Liver (tissue), 9 donors: ENCODE data around the gene CDH18. TPM values are rescaled to one million over a fixed set of nuclear protein-coding genes. Genes with fewer than 3 reads are reported as not detected.

ENCODE experiments used
- DNase-seq: peaks from one replicate; pipeline ENCODE4 v3.0.0-alpha.2; 2017; ENCODE audit warnings: low spot score
- H3K27ac ChIP-seq, 2 donors: one replicate each; pipeline ENCODE4 v1.7.0; 2013; ENCODE audit warnings: inconsistent platforms in 2 of 2, low read length in 2 of 2, control low read depth in 1 of 2, low read depth in 1 of 2, mild to moderate bottlenecking in 1 of 2
- H3K27me3 ChIP-seq, 4 donors: one replicate each; pipeline versions ENCODE4 v1.6.1 to v1.7.0; 2013; ENCODE audit warnings: low read length in 3 of 4, inconsistent platforms in 1 of 4, mild to moderate bottlenecking in 1 of 4, moderate library complexity in 1 of 4; ENCODE audit not compliant: control insufficient read depth in 4 of 4, insufficient read depth in 4 of 4
- H3K36me3 ChIP-seq, 4 donors: one replicate each; pipeline versions ENCODE4 v1.6.1 to v1.7.0; 2013; ENCODE audit warnings: low read length in 3 of 4, mild to moderate bottlenecking in 3 of 4, low read depth in 1 of 4, moderate library complexity in 1 of 4; ENCODE audit not compliant: control insufficient read depth in 4 of 4, insufficient read depth in 3 of 4
- H3K4me1 ChIP-seq, 4 donors: one replicate each; pipeline versions ENCODE4 v1.6.1 to v1.7.0; 2013; ENCODE audit warnings: low read length in 3 of 4, mild to moderate bottlenecking in 3 of 4, moderate library complexity in 1 of 4; ENCODE audit not compliant: control insufficient read depth in 4 of 4, insufficient read depth in 4 of 4
- H3K4me3 ChIP-seq, 3 donors: one replicate each; pipeline versions ENCODE4 v1.6.1 to v1.7.0; 2013; ENCODE audit warnings: low read length in 3 of 3, control low read depth in 1 of 3, low read depth in 1 of 3, mild to moderate bottlenecking in 1 of 3
- H3K9ac ChIP-seq, 2 donors: one replicate each; pipeline ENCODE4 v1.7.0; 2013; ENCODE audit warnings: low read length in 2 of 2, mild to moderate bottlenecking in 2 of 2, moderate library complexity in 2 of 2, control low read depth in 1 of 2, low read depth in 1 of 2
- H3K9me3 ChIP-seq, 4 donors: one replicate each; pipeline versions ENCODE4 v1.6.1 to v1.7.0; 2013; ENCODE audit warnings: low read length in 3 of 4; ENCODE audit not compliant: control insufficient read depth in 4 of 4
- EGR1 ChIP-seq, 2 donors: IDR thresholded peaks; 2 replicates each; pipeline ENCODE4 v1.6.1; 2016 to 2018; ENCODE audit warnings: antibody characterized with exemption in 2 of 2, low read depth in 2 of 2
- FOXA1 ChIP-seq: IDR thresholded peaks from 2 replicates; pipeline ENCODE4 v1.6.1; 2016; ENCODE audit warnings: antibody characterized with exemption
- HNF4A ChIP-seq, 2 donors: conservative IDR thresholded peaks; 2 replicates each; pipeline ENCODE4 v1.6.1; 2016; ENCODE audit warnings: antibody characterized with exemption in 2 of 2, mild to moderate bottlenecking in 2 of 2
- HNF4G ChIP-seq: IDR thresholded peaks from 2 replicates; pipeline ENCODE4 v1.6.1; 2016; ENCODE audit warnings: antibody characterized with exemption
- NR2F2 ChIP-seq: IDR thresholded peaks from 2 replicates; pipeline ENCODE4 v1.6.1; 2016; ENCODE audit warnings: antibody characterized with exemption
- RXRA ChIP-seq, 2 donors: IDR thresholded peaks; 2 replicates each; pipeline ENCODE4 v1.6.1; 2017 to 2018; ENCODE audit warnings: antibody characterized with exemption in 2 of 2, mild to moderate bottlenecking in 1 of 2
- SP1 ChIP-seq: IDR thresholded peaks from 2 replicates; pipeline ENCODE4 v1.6.1; 2018; ENCODE audit warnings: antibody characterized with exemption, mild to moderate bottlenecking
- TAF1 ChIP-seq: conservative IDR thresholded peaks from 2 replicates; pipeline ENCODE4 v1.6.1; 2016; ENCODE audit warnings: antibody characterized with exemption, mild to moderate bottlenecking
- YY1 ChIP-seq: IDR thresholded peaks from 2 replicates; pipeline ENCODE4 v1.6.1; 2016; ENCODE audit warnings: antibody characterized with exemption, mild to moderate bottlenecking
- WGBS: extraction: QIAGEN DNeasy Blood & Tissue Kit; methylation state at CpG from one replicate; pipeline ENCODE4 v1.1.7; 2013; 5-methylcytosine and 5-hydroxymethylcytosine counted together
- polyA plus RNA-seq, 2 donors: library from polyadenylated mRNA; stranded (reverse) in 1 of 2; unstranded in 1 of 2; fragments of 200-250 nt in 1 of 2; fragments of >200 nt in 1 of 2; fragmentation: Nextera tagmentation in 1 of 2; extraction: Ambion mirVana in 1 of 2; gene quantifications; one replicate each; pipeline versions ENCODE4 v1.2.1 to v1.2.3, GENCODE V29; 2013 to 2015
- total RNA-seq, 2 donors: library from RNA; depleted of rRNA; stranded (reverse); fragments of >200 nt; gene quantifications; one replicate each; pipeline ENCODE4 v1.2.3, GENCODE V29; 2014
- TF ChIP-seq, protein P1 (sequence below): IDR thresholded peaks from 2 replicates; pipeline ENCODE4 v1.6.1; 2016; ENCODE audit warnings: antibody characterized with exemption, mild to moderate bottlenecking
- TF ChIP-seq, protein P2 (sequence below): IDR thresholded peaks from 2 replicates; pipeline ENCODE4 v1.6.1; 2016; ENCODE audit warnings: antibody characterized with exemption
- TF ChIP-seq, protein P3 (sequence below): fragments of 150-350 bp; IDR thresholded peaks from 2 replicates; pipeline ENCODE4 v1.5.1; 2017; ENCODE audit warnings: improper control_type of control experiment, low read depth, low read length; ENCODE audit not compliant: missing input control
- TF ChIP-seq, protein P4 (sequence below): IDR thresholded peaks from 2 replicates; pipeline ENCODE4 v1.6.1; 2016; ENCODE audit warnings: antibody characterized with exemption
- TF ChIP-seq, protein P5 (sequence below): IDR thresholded peaks from 2 replicates; pipeline ENCODE4 v1.6.1; 2016; ENCODE audit warnings: antibody characterized with exemption
- donor health status: healthy.
- donor health status: healthy.
- donor health status: healthy.
- donor health status: healthy.
- donor health status: healthy.

CDH18 gene
- total and polyA plus RNA-seq, 4 donors = 0.19 TPM; not detected in 3

DNA sequence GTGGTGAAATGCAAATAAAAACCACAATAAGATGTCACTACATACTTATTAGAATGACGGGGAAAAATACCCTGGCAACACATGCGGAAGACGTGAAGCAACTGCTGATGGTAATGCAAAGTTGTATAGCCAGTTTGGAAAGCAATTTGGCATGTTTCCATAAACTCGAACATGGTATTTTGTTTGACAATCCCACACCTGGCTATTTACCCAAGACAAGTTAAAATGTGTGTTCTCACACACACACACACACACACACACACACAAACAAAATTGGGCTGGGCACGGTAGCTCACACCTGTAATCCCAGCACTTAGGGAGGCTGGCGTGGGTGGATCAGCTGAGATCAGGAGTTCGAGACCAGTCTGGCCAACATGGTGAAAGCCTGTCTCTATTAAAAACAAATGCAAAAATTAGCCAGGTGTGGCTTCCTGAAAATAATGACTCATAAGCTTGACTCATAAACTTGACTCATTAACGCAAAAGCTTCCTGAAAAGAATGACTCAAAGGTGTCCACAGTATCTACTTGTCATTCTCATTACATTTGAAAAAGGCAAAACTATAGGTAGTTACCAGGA, 456.5 kb downstream of the CDH18 start:
- Histone ChIP-seq H3K9ac (no peak overlapping the region), H3K27ac (no peak overlapping the region), H3K27me3 (no peaks in the 10 kb centered on the region), H3K4me1 (no peaks in the 10 kb centered on the region), H3K9me3 (no peaks in the 10 kb centered on the region), H3K4me3 (no peak overlapping the region), H3K36me3 (no peaks in the 10 kb centered on the region)
- no peak for DNase-seq
- WGBS = 80% methylated on average over 8 of the region's 8 CpGs
- TF ChIP-seq, protein P1, sequence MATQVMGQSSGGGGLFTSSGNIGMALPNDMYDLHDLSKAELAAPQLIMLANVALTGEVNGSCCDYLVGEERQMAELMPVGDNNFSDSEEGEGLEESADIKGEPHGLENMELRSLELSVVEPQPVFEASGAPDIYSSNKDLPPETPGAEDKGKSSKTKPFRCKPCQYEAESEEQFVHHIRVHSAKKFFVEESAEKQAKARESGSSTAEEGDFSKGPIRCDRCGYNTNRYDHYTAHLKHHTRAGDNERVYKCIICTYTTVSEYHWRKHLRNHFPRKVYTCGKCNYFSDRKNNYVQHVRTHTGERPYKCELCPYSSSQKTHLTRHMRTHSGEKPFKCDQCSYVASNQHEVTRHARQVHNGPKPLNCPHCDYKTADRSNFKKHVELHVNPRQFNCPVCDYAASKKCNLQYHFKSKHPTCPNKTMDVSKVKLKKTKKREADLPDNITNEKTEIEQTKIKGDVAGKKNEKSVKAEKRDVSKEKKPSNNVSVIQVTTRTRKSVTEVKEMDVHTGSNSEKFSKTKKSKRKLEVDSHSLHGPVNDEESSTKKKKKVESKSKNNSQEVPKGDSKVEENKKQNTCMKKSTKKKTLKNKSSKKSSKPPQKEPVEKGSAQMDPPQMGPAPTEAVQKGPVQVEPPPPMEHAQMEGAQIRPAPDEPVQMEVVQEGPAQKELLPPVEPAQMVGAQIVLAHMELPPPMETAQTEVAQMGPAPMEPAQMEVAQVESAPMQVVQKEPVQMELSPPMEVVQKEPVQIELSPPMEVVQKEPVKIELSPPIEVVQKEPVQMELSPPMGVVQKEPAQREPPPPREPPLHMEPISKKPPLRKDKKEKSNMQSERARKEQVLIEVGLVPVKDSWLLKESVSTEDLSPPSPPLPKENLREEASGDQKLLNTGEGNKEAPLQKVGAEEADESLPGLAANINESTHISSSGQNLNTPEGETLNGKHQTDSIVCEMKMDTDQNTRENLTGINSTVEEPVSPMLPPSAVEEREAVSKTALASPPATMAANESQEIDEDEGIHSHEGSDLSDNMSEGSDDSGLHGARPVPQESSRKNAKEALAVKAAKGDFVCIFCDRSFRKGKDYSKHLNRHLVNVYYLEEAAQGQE = no peak
- TF ChIP-seq FOXA1 = no peak
- TF ChIP-seq, protein P2, sequence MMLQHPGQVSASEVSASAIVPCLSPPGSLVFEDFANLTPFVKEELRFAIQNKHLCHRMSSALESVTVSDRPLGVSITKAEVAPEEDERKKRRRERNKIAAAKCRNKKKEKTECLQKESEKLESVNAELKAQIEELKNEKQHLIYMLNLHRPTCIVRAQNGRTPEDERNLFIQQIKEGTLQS = no peak
- TF ChIP-seq EGR1 (IDR thresholded peaks at IDR 0.05; ENCODE audit: low read depth in 2 of 2) = no peak
- TF ChIP-seq HNF4G = no peak
- no peak for TF ChIP-seq SP1

DNA sequence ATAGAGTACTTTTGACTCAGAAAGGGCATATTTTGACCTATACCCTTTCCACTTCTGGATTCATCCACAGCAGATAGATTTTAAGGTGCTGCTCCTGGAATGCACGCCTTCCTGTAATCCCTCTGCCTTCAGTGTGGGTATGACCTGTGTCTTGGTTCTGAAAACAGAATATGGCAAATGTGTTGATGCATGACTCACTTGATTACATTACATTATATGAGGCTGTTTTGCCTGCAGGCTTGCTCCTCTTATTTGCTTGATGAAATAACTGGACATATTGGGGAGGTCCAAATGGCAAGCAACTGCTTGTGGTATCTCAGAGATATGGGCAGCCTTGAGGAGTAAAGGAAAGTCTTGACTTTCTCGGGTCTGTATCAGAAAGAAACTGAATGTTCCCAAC, 468.6 kb downstream of the CDH18 start:
- TF ChIP-seq RXRA (IDR thresholded peaks at IDR 0.05) = no peak
- TF ChIP-seq NR2F2 = no peak
- no peak for TF ChIP-seq HNF4A (conservative IDR thresholded peaks at IDR 0.05)
- TF ChIP-seq, protein P3, sequence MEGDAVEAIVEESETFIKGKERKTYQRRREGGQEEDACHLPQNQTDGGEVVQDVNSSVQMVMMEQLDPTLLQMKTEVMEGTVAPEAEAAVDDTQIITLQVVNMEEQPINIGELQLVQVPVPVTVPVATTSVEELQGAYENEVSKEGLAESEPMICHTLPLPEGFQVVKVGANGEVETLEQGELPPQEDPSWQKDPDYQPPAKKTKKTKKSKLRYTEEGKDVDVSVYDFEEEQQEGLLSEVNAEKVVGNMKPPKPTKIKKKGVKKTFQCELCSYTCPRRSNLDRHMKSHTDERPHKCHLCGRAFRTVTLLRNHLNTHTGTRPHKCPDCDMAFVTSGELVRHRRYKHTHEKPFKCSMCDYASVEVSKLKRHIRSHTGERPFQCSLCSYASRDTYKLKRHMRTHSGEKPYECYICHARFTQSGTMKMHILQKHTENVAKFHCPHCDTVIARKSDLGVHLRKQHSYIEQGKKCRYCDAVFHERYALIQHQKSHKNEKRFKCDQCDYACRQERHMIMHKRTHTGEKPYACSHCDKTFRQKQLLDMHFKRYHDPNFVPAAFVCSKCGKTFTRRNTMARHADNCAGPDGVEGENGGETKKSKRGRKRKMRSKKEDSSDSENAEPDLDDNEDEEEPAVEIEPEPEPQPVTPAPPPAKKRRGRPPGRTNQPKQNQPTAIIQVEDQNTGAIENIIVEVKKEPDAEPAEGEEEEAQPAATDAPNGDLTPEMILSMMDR = no peak
- TF ChIP-seq FOXA1 = no peak
- TF ChIP-seq YY1 = no peak
- TF ChIP-seq, protein P1 = no peak
- TF ChIP-seq, protein P4, sequence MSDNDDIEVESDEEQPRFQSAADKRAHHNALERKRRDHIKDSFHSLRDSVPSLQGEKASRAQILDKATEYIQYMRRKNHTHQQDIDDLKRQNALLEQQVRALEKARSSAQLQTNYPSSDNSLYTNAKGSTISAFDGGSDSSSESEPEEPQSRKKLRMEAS = no peak
- no peak for TF ChIP-seq TAF1
- TF ChIP-seq SP1 = no peak
- TF ChIP-seq EGR1 (IDR thresholded peaks at IDR 0.05; ENCODE audit: low read depth in 2 of 2) = no peak
- TF ChIP-seq, protein P5, sequence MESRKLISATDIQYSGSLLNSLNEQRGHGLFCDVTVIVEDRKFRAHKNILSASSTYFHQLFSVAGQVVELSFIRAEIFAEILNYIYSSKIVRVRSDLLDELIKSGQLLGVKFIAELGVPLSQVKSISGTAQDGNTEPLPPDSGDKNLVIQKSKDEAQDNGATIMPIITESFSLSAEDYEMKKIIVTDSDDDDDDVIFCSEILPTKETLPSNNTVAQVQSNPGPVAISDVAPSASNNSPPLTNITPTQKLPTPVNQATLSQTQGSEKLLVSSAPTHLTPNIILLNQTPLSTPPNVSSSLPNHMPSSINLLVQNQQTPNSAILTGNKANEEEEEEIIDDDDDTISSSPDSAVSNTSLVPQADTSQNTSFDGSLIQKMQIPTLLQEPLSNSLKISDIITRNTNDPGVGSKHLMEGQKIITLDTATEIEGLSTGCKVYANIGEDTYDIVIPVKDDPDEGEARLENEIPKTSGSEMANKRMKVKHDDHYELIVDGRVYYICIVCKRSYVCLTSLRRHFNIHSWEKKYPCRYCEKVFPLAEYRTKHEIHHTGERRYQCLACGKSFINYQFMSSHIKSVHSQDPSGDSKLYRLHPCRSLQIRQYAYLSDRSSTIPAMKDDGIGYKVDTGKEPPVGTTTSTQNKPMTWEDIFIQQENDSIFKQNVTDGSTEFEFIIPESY = no peak
- no peak for TF ChIP-seq HNF4G
- TF ChIP-seq, protein P2 = no peak
- no peaks in the 10 kb centered on the region for H3K4me1 ChIP-seq
- H3K9ac ChIP-seq = no peak overlapping the region
- 54% methylated on average over 2 of the region's 2 CpGs for WGBS
- no peaks in the 10 kb centered on the region for H3K36me3 ChIP-seq
- no peak for DNase-seq
- H3K4me3 ChIP-seq = no peak overlapping the region
- no peaks in the 10 kb centered on the region for H3K9me3 ChIP-seq
- H3K27ac ChIP-seq = no peak overlapping the region
- peaks cover 0 to 2% (median 0%) of the 10 kb centered on the region in 4 donors for H3K27me3 ChIP-seq
